GM10266 (cell line): ENCODE measurements around the gene CDHR2.

Experiments used
- DNase-seq: peaks from one replicate; pipeline ENCODE4 v3.0.0; 2012; ENCODE audit errors: extremely low spot score
- TF ChIP-seq, protein P1 (sequence below): IDR thresholded peaks from 2 replicates; pipeline ENCODE4 v1.5.1; 2012; ENCODE audit warnings: mild to moderate bottlenecking, low read depth; ENCODE audit not compliant: control insufficient read depth, insufficient read depth; ENCODE audit errors: missing control alignments

The CDHR2 gene

DNA sequence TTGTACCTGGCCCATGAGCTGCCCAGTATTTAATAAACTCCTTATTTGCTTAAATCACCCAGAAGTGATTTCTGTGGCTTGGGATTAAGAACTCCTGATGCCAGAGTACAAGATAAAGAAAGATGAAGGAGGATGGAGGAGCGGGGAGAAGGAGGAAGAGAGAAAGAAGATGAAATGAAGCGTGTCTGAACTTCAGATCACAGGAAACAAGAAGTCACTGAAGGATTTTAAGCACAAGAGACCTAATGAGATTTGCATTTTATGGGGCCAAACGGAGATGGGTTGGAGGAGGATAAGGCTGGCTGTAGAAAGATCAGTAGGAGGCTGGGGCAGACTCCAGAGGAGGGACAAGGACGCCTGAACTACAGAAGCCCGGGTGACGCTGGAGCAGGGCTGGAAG lies 84.5 kb downstream of the CDHR2 start:
- DNase-seq: no peak
- TF ChIP-seq, protein P1, sequence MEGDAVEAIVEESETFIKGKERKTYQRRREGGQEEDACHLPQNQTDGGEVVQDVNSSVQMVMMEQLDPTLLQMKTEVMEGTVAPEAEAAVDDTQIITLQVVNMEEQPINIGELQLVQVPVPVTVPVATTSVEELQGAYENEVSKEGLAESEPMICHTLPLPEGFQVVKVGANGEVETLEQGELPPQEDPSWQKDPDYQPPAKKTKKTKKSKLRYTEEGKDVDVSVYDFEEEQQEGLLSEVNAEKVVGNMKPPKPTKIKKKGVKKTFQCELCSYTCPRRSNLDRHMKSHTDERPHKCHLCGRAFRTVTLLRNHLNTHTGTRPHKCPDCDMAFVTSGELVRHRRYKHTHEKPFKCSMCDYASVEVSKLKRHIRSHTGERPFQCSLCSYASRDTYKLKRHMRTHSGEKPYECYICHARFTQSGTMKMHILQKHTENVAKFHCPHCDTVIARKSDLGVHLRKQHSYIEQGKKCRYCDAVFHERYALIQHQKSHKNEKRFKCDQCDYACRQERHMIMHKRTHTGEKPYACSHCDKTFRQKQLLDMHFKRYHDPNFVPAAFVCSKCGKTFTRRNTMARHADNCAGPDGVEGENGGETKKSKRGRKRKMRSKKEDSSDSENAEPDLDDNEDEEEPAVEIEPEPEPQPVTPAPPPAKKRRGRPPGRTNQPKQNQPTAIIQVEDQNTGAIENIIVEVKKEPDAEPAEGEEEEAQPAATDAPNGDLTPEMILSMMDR: no peak

DNA sequence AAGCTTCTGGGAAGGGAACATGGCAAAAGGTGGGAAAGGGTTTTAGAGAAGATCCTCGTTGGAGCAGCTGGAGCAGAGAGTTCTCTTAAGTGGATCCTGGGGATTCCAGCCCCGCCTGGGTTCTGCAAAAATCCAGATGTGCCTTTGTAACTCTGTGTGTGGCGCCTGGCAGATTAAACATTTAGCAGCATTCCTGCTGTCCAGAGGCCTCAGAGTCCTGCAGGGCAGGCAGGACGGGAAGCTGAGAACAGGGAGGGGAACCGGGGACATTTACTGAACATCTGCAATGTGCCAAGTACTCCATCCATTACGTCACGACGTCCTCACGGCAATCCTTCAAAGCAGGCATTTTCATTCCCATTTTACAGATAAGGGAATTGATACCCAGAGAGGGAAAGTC lies 87.3 kb downstream of the CDHR2 start:
- TF ChIP-seq, protein P1: no peak
- no peak for DNase-seq

DNA sequence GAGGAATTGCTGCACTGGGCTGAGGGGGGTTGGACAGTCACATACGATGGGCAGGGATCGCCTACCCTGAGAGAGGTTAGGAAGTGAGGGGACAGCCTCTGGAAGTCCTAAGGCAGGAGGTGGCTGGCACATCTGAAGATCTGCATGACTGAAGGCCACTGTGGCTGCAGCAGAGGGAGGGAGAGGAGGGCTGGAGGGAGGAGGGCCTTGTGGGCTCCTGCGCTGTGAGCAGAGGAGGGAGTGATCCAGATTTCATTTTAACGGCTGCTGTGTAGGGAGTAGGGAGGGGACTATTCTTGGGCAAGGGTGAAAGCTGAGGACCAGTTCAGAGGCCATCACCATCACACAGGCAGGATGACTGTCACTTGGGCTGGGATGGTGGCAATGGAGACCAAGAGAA lies 88.4 kb downstream of the CDHR2 start:
- TF ChIP-seq, protein P1: no peak

DNA sequence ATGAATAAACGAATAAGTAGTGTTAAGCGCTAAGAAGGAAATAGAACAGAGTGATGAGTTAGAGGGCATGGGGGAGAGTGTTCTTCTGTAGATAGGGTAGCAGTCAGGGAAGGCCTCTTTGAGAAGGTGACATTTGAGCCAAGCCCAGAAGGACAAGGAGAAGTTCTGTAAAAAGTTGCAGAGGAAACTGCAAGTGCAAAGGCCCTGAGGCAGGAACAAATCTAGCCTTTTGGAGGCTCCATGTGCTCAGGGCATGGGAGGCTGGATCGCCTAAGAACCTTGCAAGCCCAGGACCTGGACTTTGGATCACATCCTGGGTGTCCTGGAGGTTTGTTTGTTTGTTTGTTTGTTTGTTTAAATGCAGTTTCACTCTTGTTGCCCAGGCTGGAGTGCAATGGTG lies 89.3 kb downstream of the CDHR2 start:
- TF ChIP-seq, protein P1: no peak

More for the DNA sequence above, 88.4 kb downstream of the CDHR2 start:
- no peak for DNase-seq

DNA sequence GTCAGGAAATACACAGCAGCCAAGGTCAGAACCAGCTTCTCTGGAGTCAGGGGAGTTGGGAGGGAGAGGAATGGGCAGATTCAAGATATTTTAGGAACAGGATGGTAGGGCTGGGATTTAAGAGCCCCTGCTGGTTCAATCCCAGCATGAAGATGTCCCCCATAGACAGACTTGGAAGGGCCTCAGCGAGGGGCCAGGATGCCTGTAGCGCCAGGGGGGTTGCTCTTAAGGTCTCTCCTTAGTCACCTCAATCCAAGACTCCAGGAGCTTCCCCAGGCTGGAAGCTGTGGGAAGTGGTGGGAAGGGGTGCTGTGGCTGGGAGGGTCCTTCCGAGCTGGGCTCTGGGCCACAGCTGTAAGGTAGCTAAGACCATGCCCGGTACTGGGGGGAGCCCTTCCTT lies 90.1 kb downstream of the CDHR2 start:
- no peak for DNase-seq
- TF ChIP-seq, protein P1: no peak

More for the DNA sequence above, 89.3 kb downstream of the CDHR2 start:
- DNase-seq: no peak

DNA sequence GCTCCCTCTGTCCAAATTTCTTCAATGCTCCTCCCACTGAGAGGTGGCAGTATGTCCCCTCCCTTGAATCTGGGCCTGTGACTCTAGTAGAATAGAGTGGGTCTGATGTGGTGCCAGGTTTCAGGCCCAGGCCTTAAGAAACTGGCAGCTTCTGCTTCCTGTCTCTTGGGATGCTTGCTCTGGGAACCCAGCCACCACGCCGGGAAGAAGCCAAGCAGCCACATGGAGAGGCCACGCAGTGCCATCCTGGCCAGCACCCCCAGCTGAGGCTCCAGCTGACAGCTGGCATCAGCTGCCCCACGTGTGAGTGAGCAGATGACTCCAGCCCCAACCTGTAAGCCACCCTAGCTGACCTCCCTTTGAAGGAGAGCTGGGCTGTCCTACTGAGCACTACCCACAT lies 90.8 kb downstream of the CDHR2 start:
- DNase-seq: no peak
- TF ChIP-seq, protein P1: no peak

DNA sequence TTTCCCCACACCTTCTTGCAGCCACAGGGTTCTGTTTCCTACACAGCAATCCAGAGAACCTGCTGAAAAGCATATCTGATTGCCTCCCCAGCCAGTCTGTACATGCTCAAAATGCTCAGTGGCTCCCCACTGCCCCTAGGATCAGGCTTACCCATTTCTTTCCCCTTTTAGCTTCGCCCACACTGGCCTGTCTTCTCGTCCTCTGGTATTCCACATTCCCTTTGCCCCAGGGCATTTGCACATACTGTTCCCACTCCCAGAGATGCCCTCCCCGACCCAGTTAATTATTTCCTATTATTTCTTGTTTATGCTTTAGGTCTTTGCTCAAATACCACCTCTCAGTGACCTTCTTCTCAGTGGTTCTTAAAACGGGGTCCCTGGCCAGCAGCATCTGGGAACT lies 91.5 kb downstream of the CDHR2 start:
- no peak for DNase-seq
- TF ChIP-seq, protein P1: no peak
